GM10266 (cell line): Measurements from ENCODE around the gene TMPRSS2.
"Not testable (repeated sequence)": the region's sequence is repeated elsewhere in the genome, so short reads cannot be mapped to it uniquely, and the experiment has no call there.

ENCODE experiments used
- DNase-seq: peaks from one replicate; pipeline ENCODE4 v3.0.0; 2012; ENCODE audit errors: extremely low spot score
- TF ChIP-seq, protein P1 (sequence below): IDR thresholded peaks from 2 replicates; pipeline ENCODE4 v1.5.1; 2012; ENCODE audit warnings: mild to moderate bottlenecking, low read depth; ENCODE audit not compliant: control insufficient read depth, insufficient read depth; ENCODE audit errors: missing control alignments

TMPRSS2 gene

DNA sequence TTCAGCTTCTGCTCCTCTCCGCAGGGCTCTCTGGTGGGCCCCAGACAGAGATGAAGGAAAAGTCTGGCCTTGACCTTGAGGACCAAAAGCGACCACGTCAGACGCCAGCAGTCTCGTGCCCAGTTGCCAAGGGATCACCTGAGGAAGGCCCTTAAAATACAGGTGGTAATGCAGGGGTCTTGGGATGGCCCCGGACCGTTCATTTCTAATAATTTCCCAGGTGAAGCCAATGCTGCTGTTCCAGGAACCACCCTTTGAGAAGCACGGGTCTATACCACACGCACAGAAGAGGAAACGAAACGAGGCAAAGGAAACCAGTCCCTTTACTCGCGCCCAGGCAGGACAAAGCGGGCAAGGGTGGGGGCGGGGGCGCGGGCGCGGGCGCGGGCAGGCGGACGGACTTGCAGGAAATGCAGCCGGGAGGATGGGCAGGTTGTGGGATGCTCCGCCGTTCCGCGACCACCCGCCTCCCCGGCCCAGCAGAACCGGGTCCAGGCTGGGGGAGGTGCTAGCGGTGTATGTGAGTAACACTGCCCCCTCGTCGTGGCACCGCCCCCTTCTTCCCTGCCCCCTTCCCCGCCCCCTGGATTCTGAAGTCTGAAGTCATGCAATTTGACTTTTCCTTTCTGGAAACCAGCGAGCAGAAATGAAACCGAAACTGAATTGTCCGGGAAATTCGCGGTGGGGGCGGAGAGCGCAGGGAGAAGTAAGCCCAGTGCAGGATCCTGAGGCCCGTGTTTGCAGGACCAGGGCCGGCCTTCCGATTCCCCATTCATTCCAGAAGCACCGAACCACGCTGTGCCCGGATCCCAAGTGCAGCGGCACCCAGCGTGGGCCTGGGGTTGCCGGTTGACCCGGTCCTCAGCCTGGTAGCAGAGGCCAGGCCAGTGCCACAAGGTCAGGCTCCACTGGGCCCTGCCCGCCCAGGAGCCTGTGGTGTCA is 87.8 kb downstream of the TMPRSS2 start:
- TF ChIP-seq, protein P1, sequence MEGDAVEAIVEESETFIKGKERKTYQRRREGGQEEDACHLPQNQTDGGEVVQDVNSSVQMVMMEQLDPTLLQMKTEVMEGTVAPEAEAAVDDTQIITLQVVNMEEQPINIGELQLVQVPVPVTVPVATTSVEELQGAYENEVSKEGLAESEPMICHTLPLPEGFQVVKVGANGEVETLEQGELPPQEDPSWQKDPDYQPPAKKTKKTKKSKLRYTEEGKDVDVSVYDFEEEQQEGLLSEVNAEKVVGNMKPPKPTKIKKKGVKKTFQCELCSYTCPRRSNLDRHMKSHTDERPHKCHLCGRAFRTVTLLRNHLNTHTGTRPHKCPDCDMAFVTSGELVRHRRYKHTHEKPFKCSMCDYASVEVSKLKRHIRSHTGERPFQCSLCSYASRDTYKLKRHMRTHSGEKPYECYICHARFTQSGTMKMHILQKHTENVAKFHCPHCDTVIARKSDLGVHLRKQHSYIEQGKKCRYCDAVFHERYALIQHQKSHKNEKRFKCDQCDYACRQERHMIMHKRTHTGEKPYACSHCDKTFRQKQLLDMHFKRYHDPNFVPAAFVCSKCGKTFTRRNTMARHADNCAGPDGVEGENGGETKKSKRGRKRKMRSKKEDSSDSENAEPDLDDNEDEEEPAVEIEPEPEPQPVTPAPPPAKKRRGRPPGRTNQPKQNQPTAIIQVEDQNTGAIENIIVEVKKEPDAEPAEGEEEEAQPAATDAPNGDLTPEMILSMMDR, result no peak

DNA sequence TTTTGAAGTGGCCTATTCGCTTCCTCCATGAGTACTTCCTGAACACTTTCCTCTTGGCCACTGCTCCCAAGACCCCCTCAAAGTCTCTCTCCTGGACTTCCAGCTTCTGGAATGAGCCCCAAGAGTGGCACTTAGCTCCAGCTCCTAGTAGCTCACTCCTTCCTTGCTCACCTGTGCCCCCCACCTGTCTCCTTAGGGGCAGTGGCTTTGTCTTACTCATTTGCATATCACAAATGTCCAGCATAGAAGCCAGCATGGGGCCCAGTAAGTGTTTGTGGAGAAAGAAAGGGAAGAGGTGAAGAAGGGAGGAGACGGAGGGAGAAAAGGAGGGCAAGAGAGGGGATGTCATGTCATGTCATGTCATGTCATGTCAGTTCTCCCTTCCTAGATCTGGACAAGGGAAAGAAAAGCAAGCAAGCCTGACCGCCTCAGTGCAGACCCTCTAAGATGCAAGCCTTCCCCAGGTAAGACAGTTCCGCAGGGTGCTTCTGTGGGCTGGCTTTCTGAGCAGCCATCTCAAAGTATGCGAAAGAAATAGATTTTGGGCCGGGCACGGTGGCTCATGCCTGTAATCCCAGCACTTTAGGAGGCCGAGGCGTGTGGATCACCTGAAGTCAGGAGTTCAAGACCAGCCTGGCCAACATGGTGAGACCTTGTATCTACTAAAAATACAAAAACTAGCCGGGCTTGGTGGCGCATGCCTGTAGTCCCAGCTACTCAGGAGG is 88.8 kb downstream of the TMPRSS2 start:
- TF ChIP-seq, protein P1, result no peak
- DNase-seq, result no peak

More for the DNA sequence above, 87.8 kb downstream of the TMPRSS2 start:
- peak; percentile 57 for DNase-seq

DNA sequence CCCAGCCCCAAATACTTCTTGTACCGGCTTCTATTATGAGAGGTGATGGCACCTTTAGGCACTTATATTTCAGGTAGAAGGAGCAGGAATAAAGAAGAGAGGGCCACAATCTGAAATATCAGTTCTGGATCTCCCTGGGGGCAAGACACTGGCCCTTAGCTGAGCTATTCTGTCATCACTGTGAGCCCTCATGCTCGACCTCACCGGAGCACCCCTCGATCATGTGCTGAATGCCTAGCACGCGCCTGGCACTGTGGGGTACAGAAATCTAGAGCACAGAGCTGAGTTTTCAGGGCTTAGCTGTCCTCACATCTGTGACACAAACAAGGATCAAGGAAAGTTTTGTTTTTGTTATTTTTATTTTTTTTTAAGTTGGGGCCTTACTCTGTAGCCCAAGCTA is 89.6 kb downstream of the TMPRSS2 start:
- TF ChIP-seq, protein P1, result no peak
- no peak for DNase-seq

DNA sequence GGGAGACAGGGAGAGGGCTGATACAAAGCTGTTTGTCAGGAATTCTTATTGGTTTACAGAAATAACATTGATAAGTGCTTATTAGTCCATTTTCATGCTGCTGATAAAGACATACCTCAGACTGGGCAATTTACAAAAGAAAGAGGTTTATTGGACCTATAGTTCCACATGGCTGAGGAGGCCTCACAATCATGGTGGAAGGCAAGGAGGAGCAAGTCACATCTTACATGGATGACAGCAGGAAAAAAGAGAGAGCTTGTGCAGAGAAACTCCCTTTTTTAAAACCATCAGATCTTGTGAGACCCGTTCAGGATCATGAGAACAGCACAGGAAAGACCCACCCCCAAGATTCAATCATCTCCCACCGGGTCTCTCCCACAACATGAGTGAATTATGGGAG is 90.5 kb downstream of the TMPRSS2 start:
- DNase-seq, result not testable (repeated sequence)
